ENCODE data around the gene TMEM106C.

GRCh38 chr12:48008950-48009349 lies 45.6 kb downstream of the TMEM106C start:
- TF ChIP-seq CTCF (IDR thresholded peaks at IDR 0.05) = no peak
- TF ChIP-seq POLR2A (IDR thresholded peaks at IDR 0.05) = no peak

Measured in adrenal gland (tissue), 5 donors.